ENCODE measurements around the gene HOTAIR.

Gene HOTAIR

GRCh38 chr12:53964315-53964713 lies 10.4 kb downstream of the HOTAIR start:
- Histone ChIP-seq H3K4ac (ENCODE audit: low read length) (no peak overlapping the region), H3K4me2 (ENCODE audit: insufficient read depth, low read length, poor library complexity, severe bottlenecking) (no peak overlapping the region), H3K79me1 (ENCODE audit: low read depth, low read length) (no peaks in the 10 kb centered on the region), H3K18ac (ENCODE audit: low read length) (no peak overlapping the region), H2AFZ (ENCODE audit: low read length) (no peak overlapping the region), H2BK5ac (ENCODE audit: low read length) (no peak overlapping the region), H4K91ac (ENCODE audit: low read depth, low read length, poor library complexity) (no peak overlapping the region), H3K9ac (ENCODE audit: low read depth, low read length, poor library complexity) (no peak overlapping the region), H3K27me3 (ENCODE audit: control insufficient read depth in 3 of 3, insufficient read depth in 3 of 3, low read depth in 1 of 3, low read length in 3 of 3) (peaks cover 65 to 100% (median 99%) of the 10 kb centered on the region in 3 experiments), H2BK120ac (ENCODE audit: low read depth, low read length) (no peak overlapping the region), H3K36me3 (replicated peaks in 1 of 2; ENCODE audit: control insufficient read depth in 2 of 2, insufficient read depth in 2 of 2, low read length in 2 of 2) (no peaks in the 10 kb centered on the region), H2BK12ac (ENCODE audit: low read length) (no peak overlapping the region), H2BK15ac (ENCODE audit: low read length) (no peak overlapping the region), H3K9me3 (replicated peaks in 1 of 2; ENCODE audit: control insufficient read depth in 2 of 2, insufficient read depth in 1 of 2, low read depth in 1 of 2, low read length in 2 of 2) (peaks cover 0 to 5% of the 10 kb centered on the region in 2 donors), H3K27ac (replicated peaks; ENCODE audit: low read length) (no peak overlapping the region), H3K14ac (ENCODE audit: low read length) (no peak overlapping the region), H3K4me3 (ENCODE audit: low read length in 2 of 2) (no peak overlapping the region), H3K23ac (ENCODE audit: low read depth, low read length, poor library complexity) (no peak overlapping the region), H2AK5ac (ENCODE audit: low read depth, low read length) (no peak overlapping the region), H3K4me1 (ENCODE audit: control insufficient read depth in 2 of 2, insufficient read depth in 1 of 2, low read depth in 1 of 2, low read length in 2 of 2) (no peaks in the 10 kb centered on the region), H4K8ac (ENCODE audit: low read depth, low read length) (no peak overlapping the region)
- no CpG with 5 or more reads among the region's 2 CpGs for WGBS, 2 donors (ENCODE audit: extremely low coverage in 2 of 2, insufficient read length in 2 of 2, insufficient replicate concordance in 1 of 2)
- no peak for DNase-seq (ENCODE audit: low spot score)

GRCh38 chr12:53963434-53964314 lies 11.1 kb downstream of the HOTAIR start:
- Histone ChIP-seq H3K4ac (ENCODE audit: low read length) (no peak overlapping the region), H3K27me3 (ENCODE audit: control insufficient read depth in 3 of 3, insufficient read depth in 3 of 3, low read depth in 1 of 3, low read length in 3 of 3) (peaks cover 62 to 100% (median 97%) of the 10 kb centered on the region in 3 experiments), H3K36me3 (replicated peaks in 1 of 2; ENCODE audit: control insufficient read depth in 2 of 2, insufficient read depth in 2 of 2, low read length in 2 of 2) (no peaks in the 10 kb centered on the region), H3K9me3 (replicated peaks in 1 of 2; ENCODE audit: control insufficient read depth in 2 of 2, insufficient read depth in 1 of 2, low read depth in 1 of 2, low read length in 2 of 2) (peaks cover 0 to 6% of the 10 kb centered on the region in 2 donors), H2BK5ac (ENCODE audit: low read length) (no peak overlapping the region), H2BK12ac (ENCODE audit: low read length) (no peak overlapping the region), H3K9ac (ENCODE audit: low read depth, low read length, poor library complexity) (no peak overlapping the region), H3K23ac (ENCODE audit: low read depth, low read length, poor library complexity) (peak overlapping the region; percentile 76), H3K79me1 (ENCODE audit: low read depth, low read length) (no peaks in the 10 kb centered on the region), H2AFZ (ENCODE audit: low read length) (no peak overlapping the region), H4K8ac (ENCODE audit: low read depth, low read length) (no peak overlapping the region), H3K14ac (ENCODE audit: low read length) (no peak overlapping the region), H3K4me2 (ENCODE audit: insufficient read depth, low read length, poor library complexity, severe bottlenecking) (no peak overlapping the region), H2BK15ac (ENCODE audit: low read length) (no peak overlapping the region), H3K4me3 (ENCODE audit: low read length in 2 of 2) (no peak overlapping the region), H3K18ac (ENCODE audit: low read length) (no peak overlapping the region), H4K91ac (ENCODE audit: low read depth, low read length, poor library complexity) (no peak overlapping the region), H2BK120ac (ENCODE audit: low read depth, low read length) (no peak overlapping the region), H3K27ac (replicated peaks; ENCODE audit: low read length) (no peak overlapping the region), H3K4me1 (ENCODE audit: control insufficient read depth in 2 of 2, insufficient read depth in 1 of 2, low read depth in 1 of 2, low read length in 2 of 2) (no peaks in the 10 kb centered on the region), H2AK5ac (ENCODE audit: low read depth, low read length) (no peak overlapping the region)
- no peak for DNase-seq (ENCODE audit: low spot score)
- WGBS, 2 donors (ENCODE audit: extremely low coverage in 2 of 2, insufficient read length in 2 of 2, insufficient replicate concordance in 1 of 2) = no CpG with 5 or more reads among the region's 38 CpGs

GRCh38 chr12:53963005-53963404 lies 11.7 kb downstream of the HOTAIR start:
- no peaks in the 10 kb centered on the region for H3K4me1 ChIP-seq (ENCODE audit: control insufficient read depth in 2 of 2, insufficient read depth in 1 of 2, low read depth in 1 of 2, low read length in 2 of 2)
- H3K27me3 ChIP-seq (ENCODE audit: control insufficient read depth in 3 of 3, insufficient read depth in 3 of 3, low read depth in 1 of 3, low read length in 3 of 3) = peaks cover 60 to 100% (median 97%) of the 10 kb centered on the region in 3 experiments
- H2AFZ ChIP-seq (ENCODE audit: low read length) = no peak overlapping the region
- H2BK120ac ChIP-seq (ENCODE audit: low read depth, low read length) = no peak overlapping the region
- WGBS, 2 donors (ENCODE audit: extremely low coverage in 2 of 2, insufficient read length in 2 of 2, insufficient replicate concordance in 1 of 2) = no CpG with 5 or more reads among the region's 7 CpGs
- no peak overlapping the region for H2AK5ac ChIP-seq (ENCODE audit: low read depth, low read length)
- H3K9me3 ChIP-seq (replicated peaks in 1 of 2; ENCODE audit: control insufficient read depth in 2 of 2, insufficient read depth in 1 of 2, low read depth in 1 of 2, low read length in 2 of 2) = peaks cover 0 to 5% of the 10 kb centered on the region in 2 donors
- no peak overlapping the region for H3K4me2 ChIP-seq (ENCODE audit: insufficient read depth, low read length, poor library complexity, severe bottlenecking)
- H2BK5ac ChIP-seq (ENCODE audit: low read length) = no peak overlapping the region
- H4K8ac ChIP-seq (ENCODE audit: low read depth, low read length) = no peak overlapping the region
- no peaks in the 10 kb centered on the region for H3K36me3 ChIP-seq (replicated peaks in 1 of 2; ENCODE audit: control insufficient read depth in 2 of 2, insufficient read depth in 2 of 2, low read length in 2 of 2)
- no peak overlapping the region for H3K14ac ChIP-seq (ENCODE audit: low read length)
- H3K9ac ChIP-seq (ENCODE audit: low read depth, low read length, poor library complexity) = no peak overlapping the region
- no peak for DNase-seq (ENCODE audit: low spot score)
- no peak overlapping the region for H2BK12ac ChIP-seq (ENCODE audit: low read length)
- no peak overlapping the region for H3K23ac ChIP-seq (ENCODE audit: low read depth, low read length, poor library complexity)
- H3K27ac ChIP-seq (replicated peaks; ENCODE audit: low read length) = no peak overlapping the region
- H3K4me3 ChIP-seq (ENCODE audit: low read length in 2 of 2) = no peak overlapping the region
- H3K4ac ChIP-seq (ENCODE audit: low read length) = no peak overlapping the region
- H3K79me1 ChIP-seq (ENCODE audit: low read depth, low read length) = no peaks in the 10 kb centered on the region
- no peak overlapping the region for H2BK15ac ChIP-seq (ENCODE audit: low read length)
- no peak overlapping the region for H4K91ac ChIP-seq (ENCODE audit: low read depth, low read length, poor library complexity)
- H3K18ac ChIP-seq (ENCODE audit: low read length) = no peak overlapping the region

- Histone ChIP-seq H4K8ac (ENCODE audit: low read depth, low read length) (no peak overlapping the region), H3K9ac (ENCODE audit: low read depth, low read length, poor library complexity) (no peak overlapping the region), H3K4me2 (ENCODE audit: insufficient read depth, low read length, poor library complexity, severe bottlenecking) (no peak overlapping the region), H4K91ac (ENCODE audit: low read depth, low read length, poor library complexity) (no peak overlapping the region), H2BK5ac (ENCODE audit: low read length) (no peak overlapping the region), H2BK15ac (ENCODE audit: low read length) (no peak overlapping the region), H3K36me3 (replicated peaks in 1 of 2; ENCODE audit: control insufficient read depth in 2 of 2, insufficient read depth in 2 of 2, low read length in 2 of 2) (no peaks in the 10 kb centered on the region), H2BK120ac (ENCODE audit: low read depth, low read length) (peak overlapping the region; percentile 32), H3K23ac (ENCODE audit: low read depth, low read length, poor library complexity) (peak overlapping the region; percentile 82), H3K4me1 (ENCODE audit: control insufficient read depth in 2 of 2, insufficient read depth in 1 of 2, low read depth in 1 of 2, low read length in 2 of 2) (no peaks in the 10 kb centered on the region), H2AK5ac (ENCODE audit: low read depth, low read length) (no peak overlapping the region), H3K27me3 (ENCODE audit: control insufficient read depth in 3 of 3, insufficient read depth in 3 of 3, low read depth in 1 of 3, low read length in 3 of 3) (peaks cover 62 to 100% (median 97%) of the 10 kb centered on the region in 3 experiments), H3K18ac (ENCODE audit: low read length) (peak overlapping the region; percentile 29), H2BK12ac (ENCODE audit: low read length) (no peak overlapping the region), H3K79me1 (ENCODE audit: low read depth, low read length) (no peaks in the 10 kb centered on the region), H3K27ac (replicated peaks; ENCODE audit: low read length) (no peak overlapping the region), H3K4ac (ENCODE audit: low read length) (no peak overlapping the region), H3K14ac (ENCODE audit: low read length) (no peak overlapping the region), H3K9me3 (replicated peaks in 1 of 2; ENCODE audit: control insufficient read depth in 2 of 2, insufficient read depth in 1 of 2, low read depth in 1 of 2, low read length in 2 of 2) (peaks cover 0 to 12% of the 10 kb centered on the region in 2 donors), H2AFZ (ENCODE audit: low read length) (peak overlapping the region; percentile 45), H3K4me3 (ENCODE audit: low read length in 2 of 2) (no peak overlapping the region)
- DNase-seq (ENCODE audit: low spot score) = no peak
- no CpG with 5 or more reads among the region's 72 CpGs for WGBS, 2 donors (ENCODE audit: extremely low coverage in 2 of 2, insufficient read length in 2 of 2, insufficient replicate concordance in 1 of 2)
Measured at GRCh38 chr12:53961025-53961761, 13.6 kb downstream of the HOTAIR start.
